ENCODE data around the gene HMGCR.
A peak's percentile ranks its signal among the peaks of the same experiment; 100 is the strongest.

HMGCR gene

DNA sequence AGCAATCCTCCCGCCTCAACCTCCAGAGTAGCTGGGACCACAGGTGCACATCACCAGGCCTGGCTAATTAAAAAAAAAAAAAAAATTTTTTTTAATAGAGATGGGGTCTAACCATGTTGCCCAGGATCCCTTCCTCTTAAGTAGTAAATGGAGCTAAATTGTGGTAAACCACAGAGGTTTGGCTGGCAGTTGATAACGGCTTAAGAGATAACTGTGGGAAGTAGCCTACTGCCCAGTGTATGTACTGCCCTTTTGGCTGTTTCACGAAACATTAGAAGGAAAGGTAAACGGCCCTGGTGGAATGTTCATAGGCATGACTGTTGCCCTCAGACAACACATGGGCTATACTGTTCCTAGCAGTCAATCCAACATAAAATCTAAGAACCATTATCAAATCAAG lies 44.4 kb downstream of the HMGCR start:
- no peak for DNase-seq (ENCODE audit: low spot score)

DNA sequence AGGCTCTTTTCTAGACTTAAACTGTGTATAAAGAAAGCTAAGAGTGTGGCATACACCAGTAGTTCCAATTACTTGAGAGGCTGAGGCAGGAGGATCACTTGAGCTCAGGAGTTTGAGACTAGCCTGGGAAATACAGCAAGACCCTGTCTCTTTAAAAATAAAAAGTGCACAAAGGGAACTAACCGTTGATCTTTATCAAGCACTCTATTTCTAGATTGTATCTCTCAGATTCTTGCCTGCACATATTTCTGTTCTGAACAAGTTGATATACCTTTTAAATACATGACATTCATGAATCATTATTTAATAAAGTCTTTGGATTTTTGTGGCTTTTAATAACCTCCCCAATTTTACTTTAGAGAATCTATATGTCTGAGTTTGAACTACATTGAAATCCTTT lies 47.2 kb downstream of the HMGCR start:
- DNase-seq (ENCODE audit: low spot score), result peak; percentile 1

DNA sequence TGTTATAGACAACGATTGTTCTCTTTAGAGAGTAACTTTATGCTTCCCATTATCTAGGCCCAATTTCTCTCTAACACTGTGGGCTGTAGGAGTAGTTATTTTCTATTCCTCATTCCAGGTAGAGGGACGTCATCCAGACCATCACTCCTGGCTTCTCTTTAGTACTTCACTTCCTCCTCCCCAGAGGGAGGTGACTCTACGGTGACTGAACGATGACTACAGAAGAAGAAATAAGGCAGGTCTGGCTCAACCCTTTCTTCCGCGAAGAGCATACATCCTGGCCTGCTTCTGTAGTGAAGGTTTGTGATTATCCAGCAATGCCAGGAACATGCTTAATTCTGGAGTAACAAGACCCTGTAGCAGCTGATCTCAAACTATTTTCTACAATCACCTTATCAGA lies 50.8 kb downstream of the HMGCR start:
- DNase-seq (ENCODE audit: low spot score), result peak; percentile 64

DNA sequence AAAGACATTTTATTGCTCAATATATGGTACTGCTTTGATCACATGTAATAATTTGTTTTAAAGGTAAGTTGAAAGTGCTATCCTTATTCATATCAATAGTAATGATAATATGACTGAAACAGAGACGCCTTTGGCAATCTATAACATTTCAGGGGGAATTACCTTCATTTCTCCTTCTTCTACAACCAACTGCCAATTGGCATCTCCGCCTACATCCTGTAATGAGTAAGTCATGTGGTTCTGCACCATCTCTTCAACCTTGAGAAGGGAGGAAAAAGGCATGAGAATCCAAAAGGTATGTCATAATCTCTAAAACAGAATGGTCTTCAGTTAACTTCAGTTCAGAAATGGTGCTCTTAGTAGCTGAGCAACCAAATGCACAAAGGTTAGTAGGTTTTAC lies 52.4 kb downstream of the HMGCR start:
- no peak for DNase-seq (ENCODE audit: low spot score)

DNA sequence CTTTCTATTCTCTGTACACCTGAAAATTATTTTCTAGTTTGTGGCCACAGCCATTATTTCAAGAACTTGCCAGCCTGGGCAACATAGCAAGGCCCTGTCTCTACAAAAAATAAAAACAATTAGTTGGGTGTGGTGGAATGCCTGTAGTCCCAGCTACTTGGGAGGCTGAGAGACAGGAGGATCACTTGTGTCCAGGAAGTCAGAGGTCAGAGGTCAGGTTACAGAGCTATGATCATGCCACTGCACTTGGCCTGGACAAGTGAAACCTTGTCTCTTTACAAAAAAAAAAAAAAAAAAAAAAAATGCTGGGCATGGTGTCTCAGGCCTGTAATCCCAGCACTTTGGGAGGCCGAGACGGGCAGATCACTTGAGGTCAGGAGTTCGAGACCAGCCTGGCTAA lies 58.3 kb downstream of the HMGCR start:
- DNase-seq (ENCODE audit: low spot score), result no peak

DNA sequence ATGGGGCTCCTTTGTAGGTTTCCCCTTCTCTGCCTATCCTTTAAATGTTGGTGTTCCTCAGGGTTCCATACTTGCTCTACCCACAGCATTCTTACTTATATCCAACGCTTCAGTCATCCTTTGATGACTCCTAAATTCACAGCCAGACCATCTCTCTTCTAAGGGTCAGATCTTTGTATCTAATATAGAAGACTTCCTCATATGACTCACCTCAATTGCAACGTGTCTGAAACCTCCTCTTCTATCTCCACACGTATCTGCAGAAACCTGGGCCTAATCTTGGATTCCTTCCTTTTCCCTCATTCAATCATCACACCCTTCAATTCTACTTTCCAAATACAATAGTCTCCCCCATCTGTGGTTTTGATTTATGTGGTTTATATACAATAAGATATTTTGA lies 68.3 kb downstream of the HMGCR start:
- peak; percentile 64 for DNase-seq (ENCODE audit: low spot score)

Measured in kidney tubule cell (primary cell).